AG09309 (cell line): ENCODE measurements around the gene MTF2.

Experiments
- DNase-seq: peaks from one replicate; pipeline ENCODE4 v3.0.0-alpha.2; 2010; ENCODE audit warnings: low read depth
- H3K4me3 ChIP-seq: 2 replicates; pipeline ENCODE4 v1.5.1; 2011; ENCODE audit warnings: mild to moderate bottlenecking, low read depth, low read length, moderate library complexity; ENCODE audit not compliant: control insufficient read depth
- CTCF ChIP-seq: IDR thresholded peaks from 2 replicates; pipeline ENCODE4 v1.5.1; 2011; ENCODE audit warnings: mild to moderate bottlenecking, low read depth, low read length, inconsistent platforms; ENCODE audit not compliant: insufficient read depth, control insufficient read depth; ENCODE audit errors: missing control alignments

Gene MTF2

DNA sequence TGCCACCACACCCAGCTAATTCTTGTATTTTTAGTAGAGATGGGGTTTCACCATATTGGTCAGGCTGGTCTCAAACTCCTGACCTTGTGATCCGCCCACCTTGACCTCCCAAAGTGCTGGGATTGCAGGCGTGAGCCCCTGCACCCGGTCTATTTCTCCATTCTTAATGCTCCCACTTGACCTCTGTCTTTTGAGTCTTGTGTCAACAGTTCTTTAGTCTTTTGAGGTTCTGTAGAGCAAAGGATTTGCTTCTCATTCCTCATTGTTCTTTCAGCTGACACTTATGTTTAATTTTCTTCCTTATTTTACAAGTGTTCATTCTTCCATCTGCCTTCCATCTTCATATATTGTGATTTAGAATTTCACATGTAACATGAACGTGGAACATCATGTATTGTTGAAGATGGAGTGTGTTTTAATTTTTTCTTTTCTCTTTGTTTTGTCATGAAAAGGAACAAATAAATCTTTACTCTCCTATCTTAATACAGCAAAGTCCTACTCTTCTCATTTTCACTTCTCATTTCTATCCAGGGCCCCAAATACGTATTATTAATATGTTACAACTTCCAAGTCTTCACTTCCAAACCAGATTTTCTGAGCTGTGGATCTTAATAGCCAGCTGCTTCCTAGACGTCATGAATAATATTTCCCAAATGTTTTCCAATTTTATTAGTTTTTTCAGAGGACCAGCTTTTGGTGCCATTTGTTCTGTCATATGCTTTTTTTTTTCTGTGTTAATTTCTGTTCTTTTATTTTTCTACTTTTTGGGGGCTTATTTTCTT lies 16.9 kb downstream of the MTF2 start:
- TF ChIP-seq CTCF = no peak
- DNase-seq = no peak
- H3K4me3 ChIP-seq = no peak overlapping the region

GRCh38 chr1:93102142-93102541 lies 23.1 kb downstream of the MTF2 start:
- H3K4me3 ChIP-seq = no peak overlapping the region
- no peak for DNase-seq
- TF ChIP-seq CTCF = no peak

DNA sequence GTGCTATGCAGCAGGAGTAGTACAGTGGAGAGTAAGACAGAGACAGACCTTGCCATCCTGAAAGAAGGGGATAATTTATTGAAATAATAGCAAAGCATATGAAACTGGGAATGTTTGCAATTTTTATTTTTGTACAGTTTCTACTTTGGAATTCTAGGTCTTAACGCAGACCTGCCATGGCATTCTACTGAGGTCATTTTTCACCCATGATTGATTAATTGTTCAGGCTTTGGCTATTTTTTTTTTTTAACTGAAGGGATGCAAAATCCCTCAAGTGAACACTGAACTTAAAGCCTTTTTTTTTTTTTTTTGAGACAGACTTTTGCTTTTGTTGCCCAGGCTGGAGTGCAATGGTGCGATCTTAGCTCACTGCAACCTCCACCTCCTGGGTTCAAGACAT lies 27.1 kb downstream of the MTF2 start:
- no peak for TF ChIP-seq CTCF
- no peak overlapping the region for H3K4me3 ChIP-seq
- no peak for DNase-seq

- no peak for DNase-seq
- H3K4me3 ChIP-seq = no peak overlapping the region
- no peak for TF ChIP-seq CTCF
Observed at GRCh38 chr1:93107395-93107794, 28.3 kb downstream of the MTF2 start.

GRCh38 chr1:93108335-93108734 lies 29.3 kb downstream of the MTF2 start:
- no peak overlapping the region for H3K4me3 ChIP-seq
- TF ChIP-seq CTCF = no peak
- no peak for DNase-seq

DNA sequence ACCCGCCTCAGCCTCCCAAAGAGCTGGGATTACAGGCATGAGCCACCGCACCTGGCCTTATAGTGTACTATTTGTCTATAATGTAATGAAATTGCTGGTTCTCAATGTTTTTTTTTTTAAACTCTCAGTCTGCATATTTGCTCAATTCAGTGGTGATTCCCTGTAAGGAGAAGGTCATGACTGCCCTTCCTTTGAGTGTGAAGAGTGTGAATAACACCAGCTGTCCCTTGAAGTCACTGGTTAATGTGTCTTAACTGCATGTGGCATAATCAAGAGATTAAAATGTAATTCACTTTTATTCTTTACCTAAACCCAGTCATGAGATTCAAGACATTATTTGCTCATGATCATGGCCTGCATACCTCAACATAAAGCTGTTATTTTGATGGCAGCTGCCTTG lies 30.5 kb downstream of the MTF2 start:
- DNase-seq = no peak
- TF ChIP-seq CTCF = no peak
- H3K4me3 ChIP-seq = no peak overlapping the region
